Activated T-helper 9 cell treated with anti-CD3 and anti-CD28 coated beads, Interleukin-2, amount 50 U/mL, for 16 hours (primary cell): ENCODE measurements around the gene ENDOU.

Experiments
- DNase-seq: peaks from one replicate; pipeline ENCODE4 v3.0.0-alpha.2; 2020; ENCODE audit warnings: low read depth

Gene ENDOU, protein sequence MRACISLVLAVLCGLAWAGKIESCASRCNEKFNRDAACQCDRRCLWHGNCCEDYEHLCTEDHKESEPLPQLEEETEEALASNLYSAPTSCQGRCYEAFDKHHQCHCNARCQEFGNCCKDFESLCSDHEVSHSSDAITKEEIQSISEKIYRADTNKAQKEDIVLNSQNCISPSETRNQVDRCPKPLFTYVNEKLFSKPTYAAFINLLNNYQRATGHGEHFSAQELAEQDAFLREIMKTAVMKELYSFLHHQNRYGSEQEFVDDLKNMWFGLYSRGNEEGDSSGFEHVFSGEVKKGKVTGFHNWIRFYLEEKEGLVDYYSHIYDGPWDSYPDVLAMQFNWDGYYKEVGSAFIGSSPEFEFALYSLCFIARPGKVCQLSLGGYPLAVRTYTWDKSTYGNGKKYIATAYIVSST

GRCh38 chr12:47725091-47725772 is at the start of gene ENDOU:
Gene ENDOU (minus strand): TSS chr12:47725490. CDS start chr12:47725413, 77 bp downstream.
- DNase-seq, result no peak

GRCh38 chr12:47774663-47775062 is 49.4 kb upstream of the ENDOU start:
- DNase-seq, result no peak

GRCh38 chr12:47773858-47774580 is 48.7 kb upstream of the ENDOU start:
- DNase-seq, result no peak

GRCh38 chr12:47773062-47773857 is 48.0 kb upstream of the ENDOU start, which contains the start of gene SLC48A1:
Gene SLC48A1 (plus strand): TSS chr12:47773238. CDS start chr12:47773305, 67 bp downstream.
- peak; percentile 62 for DNase-seq

DNA sequence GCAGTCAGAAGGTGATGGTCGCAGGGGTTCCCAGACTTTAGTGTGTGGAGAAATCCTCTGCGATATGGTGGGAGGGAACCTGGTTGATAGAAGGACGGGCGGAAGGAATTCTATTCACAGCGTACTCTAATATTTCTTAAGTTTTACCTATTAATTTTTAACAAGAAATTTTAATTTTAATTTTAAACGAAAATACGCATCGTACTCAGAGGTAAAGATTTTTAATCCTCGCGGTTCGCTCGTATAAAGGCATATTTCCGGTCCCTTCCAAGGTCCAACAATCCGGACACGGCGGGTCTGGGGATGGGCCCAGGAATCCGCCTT is 47.4 kb upstream of the ENDOU start:
- no peak for DNase-seq

GRCh38 chr12:47772094-47772660 is 46.9 kb upstream of the ENDOU start:
- DNase-seq, result no peak

DNA sequence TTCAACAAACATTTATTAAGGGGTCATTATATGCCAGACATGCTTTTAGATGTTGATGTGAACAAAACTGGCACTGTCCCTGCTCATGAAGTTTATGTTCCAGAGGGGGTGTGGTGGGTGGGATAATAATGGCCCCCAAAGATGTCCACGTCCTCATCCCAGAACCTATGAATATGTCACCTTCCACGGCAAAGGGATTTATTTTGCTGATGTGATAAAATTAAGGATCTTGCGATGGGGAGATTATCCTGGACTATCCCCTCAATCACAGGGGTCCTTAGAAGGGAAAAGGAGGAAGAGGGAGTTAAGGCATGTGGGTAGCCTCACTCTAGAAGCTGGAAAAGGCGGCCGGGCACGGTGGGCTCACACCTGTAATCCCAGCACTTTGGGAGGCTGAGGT is 46.0 kb upstream of the ENDOU start:
- DNase-seq, result no peak

- DNase-seq, result no peak
Measured at GRCh38 chr12:47770086-47770726, 44.9 kb upstream of the ENDOU start.

- DNase-seq, result no peak
Measured at GRCh38 chr12:47769234-47770085, 44.2 kb upstream of the ENDOU start.

DNA sequence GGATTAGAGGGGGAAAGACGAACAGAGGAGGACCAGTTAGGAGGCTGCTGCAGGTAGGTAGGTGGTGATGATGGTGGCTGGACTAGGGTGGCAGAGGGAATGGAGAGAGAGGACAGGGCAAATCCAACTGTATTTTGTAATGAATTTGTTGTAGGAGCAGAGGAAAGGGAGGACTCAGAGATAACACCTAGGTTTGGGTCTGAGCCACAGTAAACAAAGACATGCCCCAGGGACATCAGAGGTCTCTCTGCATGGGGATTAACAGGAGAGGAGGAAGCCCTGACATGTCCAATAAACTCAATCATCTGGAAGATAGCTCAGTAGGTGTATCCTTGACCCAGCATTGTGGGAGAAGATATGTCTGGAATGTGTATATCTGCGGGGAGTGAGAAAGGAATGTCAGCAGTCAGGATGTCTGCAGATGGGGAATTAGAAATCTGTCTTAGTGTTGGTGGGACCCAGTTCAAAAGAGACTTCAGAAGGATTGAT is 43.1 kb upstream of the ENDOU start:
- DNase-seq, result no peak

DNA sequence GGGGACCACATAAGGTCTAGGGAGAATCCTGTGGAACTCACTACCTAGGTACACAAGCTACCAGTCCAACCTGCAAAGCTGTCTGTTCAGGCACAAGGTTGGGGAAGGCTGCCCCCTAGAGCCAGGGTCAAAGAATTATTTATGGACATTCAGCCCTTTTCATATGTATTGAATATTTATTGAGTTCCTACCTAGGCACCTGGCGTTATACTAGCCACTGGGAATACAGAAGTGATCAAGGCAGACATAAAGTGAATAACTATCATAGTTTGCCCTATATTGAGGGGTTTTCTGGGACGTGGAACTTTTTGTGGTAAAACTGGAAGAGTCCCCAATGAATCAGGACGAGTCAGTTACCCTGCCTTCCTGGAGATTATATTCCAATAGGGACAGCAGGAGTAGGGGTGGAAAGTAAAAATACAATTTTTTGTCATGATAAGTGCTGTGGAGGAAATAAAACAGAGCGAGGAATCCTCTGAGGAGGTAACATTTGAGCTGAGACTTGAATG is 42.0 kb upstream of the ENDOU start:
- peak; percentile 64 for DNase-seq

- DNase-seq, result no peak
Measured at GRCh38 chr12:47766502-47767215, 41.4 kb upstream of the ENDOU start.

GRCh38 chr12:47763481-47764346 is 38.4 kb upstream of the ENDOU start:
- no peak for DNase-seq

DNA sequence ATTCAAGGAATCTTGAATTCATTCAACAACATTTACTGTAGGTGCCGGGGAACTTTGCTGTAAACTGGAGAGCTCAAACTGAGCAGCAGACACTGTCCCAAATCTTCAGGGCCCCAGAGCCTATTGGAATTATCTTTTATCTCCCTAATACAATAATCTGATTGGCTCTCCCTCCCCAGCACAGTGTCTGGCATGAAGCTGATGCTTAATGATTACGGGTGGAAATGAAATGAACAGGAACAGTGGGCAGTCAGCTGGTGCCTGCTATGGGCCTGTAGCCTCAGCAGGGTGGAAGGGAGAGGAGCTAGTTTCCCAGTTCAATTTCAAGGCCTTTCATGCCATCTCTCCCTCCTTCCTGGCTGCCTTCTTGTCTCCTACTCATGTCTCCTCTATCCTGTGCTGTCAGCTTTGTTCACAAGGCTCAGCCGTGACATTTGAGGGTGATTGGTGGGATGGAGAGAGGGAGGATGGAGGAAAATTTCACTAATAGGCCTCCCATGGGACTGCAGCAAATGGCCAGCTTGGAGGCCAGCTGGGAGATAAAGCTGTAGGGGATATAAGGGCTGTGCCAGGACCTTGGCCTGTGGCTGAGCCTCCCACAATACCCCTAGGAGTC is 37.7 kb upstream of the ENDOU start:
- DNase-seq, result no peak

GRCh38 chr12:47758834-47759690 is 33.8 kb upstream of the ENDOU start, which contains the start of gene RAPGEF3:
Gene RAPGEF3 (minus strand): TSS chr12:47758880. CDS start chr12:47758556, 324 bp downstream.
- DNase-seq, result peak; percentile 67

DNA sequence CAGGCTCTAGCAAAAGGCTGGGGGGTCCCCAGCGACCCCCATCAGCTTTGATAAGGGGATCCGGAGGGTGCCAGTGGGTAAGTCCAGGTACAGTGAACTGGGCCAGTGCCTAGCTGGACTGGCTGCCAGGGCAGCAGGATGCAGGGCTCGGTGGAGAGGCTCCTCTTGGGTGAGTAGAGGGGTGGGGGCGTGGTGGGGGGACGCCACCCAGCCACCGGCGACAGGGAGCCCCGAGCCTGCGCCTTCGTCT is 33.2 kb upstream of the ENDOU start:
- DNase-seq, result no peak
